Activated CD4-positive, alpha-beta memory T cell treated with anti-CD3 and anti-CD28 coated beads for 36 hours (primary cell): ENCODE results near the gene USP35. TPM values are rescaled to one million over a fixed set of nuclear protein-coding genes. Genes with fewer than 3 reads are reported as not detected.

Experiments used
- CTCF ChIA-PET: fragments of 350-600 bp; sonication (Branson Sonifier 250); formaldehyde crosslinking; loops from one replicate; lab custom pipeline; 2021; ENCODE audit warnings: antibody characterized with exemption, inconsistent platforms; lab: Charles Lee
- POLR2A ChIA-PET: fragments of 350-600 bp; sonication (Branson Sonifier 250); formaldehyde crosslinking; loops from one replicate; lab custom pipeline; 2021; ENCODE audit warnings: antibody characterized with exemption; lab: Charles Lee
- DNase-seq: peaks from one replicate; pipeline ENCODE4 v3.0.0-alpha.2; 2020
- H3K27ac Mint-ChIP-seq: one replicate; pipeline ENCODE4 v1.8.0; 2021; ENCODE audit warnings: mixed read lengths
- H3K27me3 Mint-ChIP-seq: one replicate; pipeline ENCODE4 v1.8.0; 2021; ENCODE audit warnings: mixed read lengths
- H3K36me3 Mint-ChIP-seq: one replicate; pipeline ENCODE4 v1.8.0; 2021; ENCODE audit warnings: mixed read lengths
- H3K4me1 Mint-ChIP-seq: one replicate; pipeline ENCODE4 v1.8.0; 2021; ENCODE audit warnings: low read depth, mixed read lengths
- H3K4me3 Mint-ChIP-seq: one replicate; pipeline ENCODE4 v1.8.0; 2021; ENCODE audit warnings: mild to moderate bottlenecking, mixed read lengths
- H3K9me3 Mint-ChIP-seq: one replicate; pipeline ENCODE4 v1.8.0; 2021; ENCODE audit warnings: mixed read lengths
- intact Hi-C: fragments of 100-400 bp; cut with micrococcal nuclease; formaldehyde crosslinking; loops from one replicate; pipeline ENCODE4 v1.15.1; 2023
- total RNA-seq, 2 experiments: library from RNA; stranded (reverse); gene quantifications; one replicate each; pipeline ENCODE4 v1.2.3, GENCODE V29; 2021

USP35 gene
- total RNA-seq, 2 experiments from 2014 or later, result 9.3 to 9.6 TPM

GRCh38 chr11:78234006-78234405 is 45.3 kb downstream of the USP35 start:
- Mint-ChIP-seq H3K4me3 (no peak overlapping the region), H3K27ac (no peak overlapping the region), H3K4me1 (no peaks in the 10 kb centered on the region), H3K36me3 (peaks cover 10% of the 10 kb centered on the region), H3K9me3 (peaks cover 5% of the 10 kb centered on the region), H3K27me3 (no peaks in the 10 kb centered on the region)
- ChIA-PET CTCF (no interaction called here), POLR2A (no interaction called here)
- intact Hi-C loops, result no loop called here
- DNase-seq, result no peak

GRCh38 chr11:78237293-78238046 is 48.8 kb downstream of the USP35 start:
- Mint-ChIP-seq H3K4me1 (no peaks in the 10 kb centered on the region), H3K27me3 (no peaks in the 10 kb centered on the region), H3K4me3 (no peak overlapping the region), H3K27ac (no peak overlapping the region), H3K9me3 (peaks cover 22% of the 10 kb centered on the region), H3K36me3 (peaks cover 21% of the 10 kb centered on the region)
- no peak for DNase-seq
- POLR2A ChIA-PET, result no interaction called here
- intact Hi-C loops, result no loop called here
- CTCF ChIA-PET, result interaction anchor here (1.0 kb wide), 1 partner anchor 327 kb away, joined by 3 read pairs; no protein-coding TSS in a partner anchor

GRCh38 chr11:78239781-78240180 is 51.1 kb downstream of the USP35 start:
- no peak overlapping the region for H3K27ac Mint-ChIP-seq
- intact Hi-C loops, result no loop called here
- POLR2A ChIA-PET, result no interaction called here
- CTCF ChIA-PET, result no interaction called here
- H3K9me3 Mint-ChIP-seq, result peaks cover 26% of the 10 kb centered on the region
- peaks cover 24% of the 10 kb centered on the region for H3K36me3 Mint-ChIP-seq
- DNase-seq, result no peak
- H3K27me3 Mint-ChIP-seq, result no peaks in the 10 kb centered on the region
- H3K4me3 Mint-ChIP-seq, result no peak overlapping the region
- H3K4me1 Mint-ChIP-seq, result peaks cover 7% of the 10 kb centered on the region

DNA sequence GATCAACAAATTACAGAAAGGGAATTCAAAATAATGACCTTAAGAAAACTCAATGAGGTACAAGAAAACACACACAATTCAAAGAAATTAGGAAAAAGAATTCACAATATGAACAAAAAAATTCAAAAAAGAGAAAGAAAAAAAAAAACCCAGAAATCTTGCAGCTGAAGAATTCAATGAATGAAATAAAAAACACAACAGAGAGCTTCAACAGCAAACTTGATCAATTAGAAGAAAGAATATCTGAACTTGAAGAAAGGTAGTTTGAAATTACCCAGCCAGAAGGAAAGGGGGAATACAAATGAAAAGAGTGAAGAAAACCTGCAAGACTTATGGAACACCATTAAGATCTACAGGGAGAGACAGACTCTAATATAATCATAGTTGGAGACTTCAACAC is 52.8 kb downstream of the USP35 start:
- Mint-ChIP-seq H3K4me3 (no peak overlapping the region), H3K27ac (no peak overlapping the region), H3K9me3 (peaks cover 31% of the 10 kb centered on the region), H3K4me1 (peaks cover 10% of the 10 kb centered on the region), H3K36me3 (peaks cover 30% of the 10 kb centered on the region), H3K27me3 (no peaks in the 10 kb centered on the region)
- CTCF ChIA-PET, result no interaction called here
- POLR2A ChIA-PET, result no interaction called here
- intact Hi-C loops, result no loop called here
- DNase-seq, result no peak

DNA sequence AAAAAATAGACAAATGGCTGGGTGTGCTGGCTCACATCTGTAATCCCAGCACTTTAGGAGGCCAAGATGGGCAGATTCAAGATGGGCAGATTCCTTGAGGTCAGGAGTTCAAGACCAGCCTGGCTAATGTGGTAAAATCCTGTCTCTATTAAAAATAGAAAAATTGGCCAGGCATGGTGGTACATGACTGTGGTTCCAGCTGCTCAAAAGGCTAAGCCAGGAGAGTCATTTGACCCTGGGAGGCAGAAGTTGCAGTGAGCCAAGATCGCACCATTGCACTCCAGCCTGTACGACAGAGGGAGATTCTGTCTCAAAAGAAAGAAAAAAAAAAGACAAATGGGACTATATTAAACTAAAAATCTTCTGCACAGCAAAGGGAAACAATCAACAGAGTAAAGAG is 55.4 kb downstream of the USP35 start:
- H3K4me1 Mint-ChIP-seq, result peaks cover 13% of the 10 kb centered on the region
- peaks cover 22% of the 10 kb centered on the region for H3K36me3 Mint-ChIP-seq
- H3K4me3 Mint-ChIP-seq, result no peak overlapping the region
- ChIA-PET POLR2A (interaction anchor here (0.6 kb wide), 1 partner anchor 49 kb away, joined by 4 read pairs; no protein-coding TSS in a partner anchor), CTCF (no interaction called here)
- no peaks in the 10 kb centered on the region for H3K27me3 Mint-ChIP-seq
- peaks cover 26% of the 10 kb centered on the region for H3K9me3 Mint-ChIP-seq
- intact Hi-C loops, result no loop called here
- H3K27ac Mint-ChIP-seq, result no peak overlapping the region
- DNase-seq, result no peak

DNA sequence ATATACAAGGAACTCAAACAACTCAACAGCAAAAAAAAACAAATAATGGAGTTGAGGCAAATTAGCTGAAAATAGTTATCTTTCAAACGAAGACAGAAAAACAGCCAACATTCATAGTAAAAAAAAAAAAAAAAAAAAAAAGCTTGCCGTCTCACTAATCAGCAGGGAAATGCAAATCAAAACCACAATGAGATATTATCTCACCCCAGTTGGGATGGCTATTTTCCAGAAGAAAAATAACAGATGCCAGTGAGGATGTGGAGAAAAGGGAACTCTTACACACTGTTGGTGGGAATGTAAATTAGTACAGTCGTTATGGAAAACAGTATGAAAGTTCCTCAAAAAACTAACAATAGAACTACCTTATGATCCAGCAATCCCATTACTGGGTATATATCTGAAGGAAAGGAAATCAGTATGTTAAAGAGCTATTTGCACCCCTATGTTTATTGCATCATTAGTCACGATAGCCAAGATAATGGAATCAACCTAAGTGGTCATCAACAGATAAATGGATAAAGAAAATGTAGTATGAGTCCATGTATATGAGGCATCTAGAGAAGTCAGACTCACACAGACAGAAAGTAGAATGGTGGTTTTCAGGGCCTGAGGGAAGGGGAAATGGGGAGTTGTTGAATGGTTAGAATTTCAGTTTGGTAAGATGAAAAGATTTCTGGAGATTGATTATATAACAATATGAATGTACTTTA is 56.0 kb downstream of the USP35 start:
- intact Hi-C loops, result no loop called here
- Mint-ChIP-seq H3K9me3 (peaks cover 26% of the 10 kb centered on the region), H3K4me3 (no peak overlapping the region), H3K4me1 (peaks cover 13% of the 10 kb centered on the region), H3K27ac (no peak overlapping the region), H3K36me3 (peaks cover 22% of the 10 kb centered on the region), H3K27me3 (no peaks in the 10 kb centered on the region)
- CTCF ChIA-PET, result no interaction called here
- POLR2A ChIA-PET, result interaction anchor here (0.6 kb wide), 1 partner anchor 48 kb away, joined by 4 read pairs; no protein-coding TSS in a partner anchor
- DNase-seq, result no peak

DNA sequence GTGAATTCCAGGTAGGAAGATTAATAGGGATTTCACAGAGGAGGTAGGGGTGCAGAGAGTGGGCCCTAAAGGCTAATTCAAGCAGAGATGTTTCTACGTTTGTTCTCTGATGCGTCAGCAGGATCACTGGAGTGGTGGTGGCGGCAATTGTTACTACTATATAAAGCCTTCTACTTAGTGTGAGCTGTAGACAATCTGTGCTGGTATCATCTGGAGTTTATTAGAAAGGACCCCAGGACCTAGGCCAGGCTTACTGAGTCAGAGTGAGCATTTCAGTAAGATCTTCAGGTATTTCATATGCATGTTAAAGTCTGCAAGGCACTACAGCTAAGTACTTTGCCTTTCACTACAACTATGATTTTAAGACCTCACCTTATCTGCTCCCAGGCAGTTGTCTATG is 59.5 kb downstream of the USP35 start:
- ChIA-PET CTCF (interaction anchor here (0.9 kb wide), 1 partner anchor 109 kb away, joined by 3 read pairs; the partner anchor contains the start of gene ALG8), POLR2A (no interaction called here)
- no peak for DNase-seq
- peaks cover 9% of the 10 kb centered on the region for H3K36me3 Mint-ChIP-seq
- intact Hi-C loops, result no loop called here
- H3K27me3 Mint-ChIP-seq, result no peaks in the 10 kb centered on the region
- H3K4me3 Mint-ChIP-seq, result no peak overlapping the region
- peaks cover 13% of the 10 kb centered on the region for H3K4me1 Mint-ChIP-seq
- no peak overlapping the region for H3K27ac Mint-ChIP-seq
- peaks cover 5% of the 10 kb centered on the region for H3K9me3 Mint-ChIP-seq

DNA sequence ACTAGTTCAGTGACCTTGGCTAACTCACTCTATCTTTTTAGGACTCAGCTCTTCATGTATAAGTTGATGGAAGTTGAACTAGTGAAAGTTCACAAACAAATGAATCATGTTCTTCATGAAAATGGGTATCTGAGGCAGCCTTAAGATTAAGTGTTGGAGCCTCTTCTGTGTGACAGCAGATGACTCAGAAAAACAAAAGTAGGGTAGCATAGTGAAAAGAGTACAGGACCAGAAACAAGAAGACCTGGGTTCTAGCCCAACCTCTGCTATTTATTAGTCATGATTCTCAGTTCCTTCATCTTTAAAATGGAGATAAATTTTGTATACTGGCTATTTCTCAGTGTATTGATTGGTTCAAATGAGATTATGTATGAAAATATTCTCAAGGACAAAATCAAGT is 60.2 kb downstream of the USP35 start:
- no peak for DNase-seq
- no peak overlapping the region for H3K27ac Mint-ChIP-seq
- intact Hi-C loops, result no loop called here
- no peaks in the 10 kb centered on the region for H3K27me3 Mint-ChIP-seq
- ChIA-PET CTCF (no interaction called here), POLR2A (no interaction called here)
- no peak overlapping the region for H3K4me3 Mint-ChIP-seq
- H3K4me1 Mint-ChIP-seq, result peaks cover 13% of the 10 kb centered on the region
- peaks cover 5% of the 10 kb centered on the region for H3K9me3 Mint-ChIP-seq
- peaks cover 9% of the 10 kb centered on the region for H3K36me3 Mint-ChIP-seq

- H3K27ac Mint-ChIP-seq, result no peak overlapping the region
- POLR2A ChIA-PET, result no interaction called here
- intact Hi-C loops, result no loop called here
Observed at GRCh38 chr11:78250099-78250498, 61.4 kb downstream of the USP35 start.

GRCh38 chr11:78251083-78251775 is 62.5 kb downstream of the USP35 start:
- intact Hi-C loops, result no loop called here
- H3K27ac Mint-ChIP-seq, result no peak overlapping the region
- CTCF ChIA-PET, result interaction anchor here (1.3 kb wide), 1 partner anchor 313 kb away, joined by 3 read pairs; no protein-coding TSS in a partner anchor
- peaks cover 3% of the 10 kb centered on the region for H3K4me1 Mint-ChIP-seq
- peaks cover 1% of the 10 kb centered on the region for H3K9me3 Mint-ChIP-seq
- H3K4me3 Mint-ChIP-seq, result no peak overlapping the region
- no peak for DNase-seq
- peaks cover 5% of the 10 kb centered on the region for H3K36me3 Mint-ChIP-seq
- POLR2A ChIA-PET, result no interaction called here
- H3K27me3 Mint-ChIP-seq, result no peaks in the 10 kb centered on the region

More at GRCh38 chr11:78250099-78250498, 61.4 kb downstream of the USP35 start:
- H3K4me1 Mint-ChIP-seq, result peaks cover 3% of the 10 kb centered on the region
- CTCF ChIA-PET, result no interaction called here
- H3K9me3 Mint-ChIP-seq, result peaks cover 2% of the 10 kb centered on the region
- H3K36me3 Mint-ChIP-seq, result peaks cover 6% of the 10 kb centered on the region
- no peaks in the 10 kb centered on the region for H3K27me3 Mint-ChIP-seq
- DNase-seq, result no peak
- no peak overlapping the region for H3K4me3 Mint-ChIP-seq

DNA sequence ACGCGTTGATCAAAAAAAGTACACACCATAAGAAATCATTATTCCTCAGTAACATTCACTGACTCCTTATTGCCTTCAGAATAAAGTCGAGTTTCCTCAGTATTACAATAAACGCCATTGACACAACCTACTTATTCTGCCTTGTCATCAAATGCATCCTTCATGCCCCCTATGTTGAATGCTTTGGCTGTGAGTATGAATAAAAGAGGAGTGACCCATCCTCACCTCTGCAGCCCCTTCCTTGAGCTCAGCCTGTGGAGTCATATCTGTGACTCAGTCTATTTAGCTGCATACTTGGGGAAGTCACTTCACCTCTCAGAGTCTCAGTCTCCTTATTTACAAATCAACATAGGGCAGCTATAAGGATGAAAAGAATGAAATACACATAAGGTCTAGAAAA is 65.1 kb downstream of the USP35 start:
- no peaks in the 10 kb centered on the region for H3K27me3 Mint-ChIP-seq
- peaks cover 1% of the 10 kb centered on the region for H3K4me1 Mint-ChIP-seq
- H3K27ac Mint-ChIP-seq, result no peak overlapping the region
- H3K9me3 Mint-ChIP-seq, result no peaks in the 10 kb centered on the region
- intact Hi-C loops, result no loop called here
- no peak for DNase-seq
- H3K4me3 Mint-ChIP-seq, result no peak overlapping the region
- CTCF ChIA-PET, result no interaction called here
- H3K36me3 Mint-ChIP-seq, result no peaks in the 10 kb centered on the region
- POLR2A ChIA-PET, result no interaction called here

DNA sequence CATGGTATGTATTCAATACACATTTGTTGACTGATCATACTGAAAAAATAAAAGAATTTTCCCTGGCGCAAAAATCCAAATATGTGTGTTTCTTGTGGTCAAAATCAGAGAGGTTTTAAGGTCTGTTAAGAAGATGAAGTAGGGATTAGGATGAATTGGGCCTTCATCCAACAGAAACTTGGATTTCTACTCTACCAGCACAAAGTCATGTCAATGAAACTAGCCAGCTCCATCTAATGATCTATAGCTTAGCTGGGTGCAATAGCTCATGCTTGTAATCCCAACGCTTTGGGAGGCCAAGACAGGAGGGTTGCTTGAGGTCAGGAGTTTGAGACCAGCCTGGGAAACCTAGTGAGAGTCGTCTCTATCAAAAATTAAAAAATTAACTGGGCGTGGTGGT is 65.5 kb downstream of the USP35 start:
- no peak overlapping the region for H3K4me3 Mint-ChIP-seq
- H3K36me3 Mint-ChIP-seq, result no peaks in the 10 kb centered on the region
- no peak for DNase-seq
- no peaks in the 10 kb centered on the region for H3K4me1 Mint-ChIP-seq
- intact Hi-C loops, result no loop called here
- ChIA-PET POLR2A (no interaction called here), CTCF (no interaction called here)
- H3K27me3 Mint-ChIP-seq, result no peaks in the 10 kb centered on the region
- no peak overlapping the region for H3K27ac Mint-ChIP-seq
- H3K9me3 Mint-ChIP-seq, result no peaks in the 10 kb centered on the region
